Osteoblast (primary cell): ENCODE measurements around the gene GPR132. TPM values are rescaled to one million over a fixed set of nuclear protein-coding genes. Genes with fewer than 3 reads are reported as not detected.

Source experiments
- DNase-seq: peaks from one replicate; pipeline ENCODE4 v3.0.0; 2011; ENCODE audit warnings: low spot score, mixed read lengths; ENCODE audit not compliant: insufficient read length; ENCODE audit errors: missing footprints
- H2AFZ ChIP-seq: 2 replicates; pipeline ENCODE4 v1.6.0; 2011; ENCODE audit warnings: mild to moderate bottlenecking, low read length
- H3K27ac ChIP-seq: 2 replicates; pipeline ENCODE4 v1.5.1; 2011; ENCODE audit warnings: mild to moderate bottlenecking, low read depth, low read length, moderate library complexity
- H3K27me3 ChIP-seq: 2 replicates; pipeline ENCODE4 v1.6.0; 2012; ENCODE audit warnings: mild to moderate bottlenecking, control low read depth, inconsistent platforms, low read length, moderate library complexity; ENCODE audit not compliant: insufficient read depth
- H3K36me3 ChIP-seq: 2 replicates; pipeline ENCODE4 v1.5.1; 2011; ENCODE audit warnings: mild to moderate bottlenecking, low read length, control low read depth, moderate library complexity; ENCODE audit not compliant: insufficient read depth
- H3K4me1 ChIP-seq: 2 replicates; pipeline ENCODE4 v1.5.1; 2011; ENCODE audit warnings: mild to moderate bottlenecking, low read length, control low read depth, moderate library complexity; ENCODE audit not compliant: insufficient read depth
- H3K4me2 ChIP-seq: 2 replicates; pipeline ENCODE4 v1.6.0; 2011; ENCODE audit warnings: mild to moderate bottlenecking, low read length; ENCODE audit not compliant: insufficient read depth
- H3K4me3 ChIP-seq: fragments of 200-600 bp; sonication (generic); 3 replicates; pipeline ENCODE4 v1.5.1; 2012; ENCODE audit warnings: mild to moderate bottlenecking, low read length, inconsistent platforms; ENCODE audit not compliant: insufficient read depth
- H3K79me2 ChIP-seq: 2 replicates; pipeline ENCODE4 v1.6.0; 2012; ENCODE audit warnings: mild to moderate bottlenecking, low read length, control low read depth, inconsistent platforms; ENCODE audit not compliant: insufficient read depth
- H3K9me3 ChIP-seq: 2 replicates; pipeline ENCODE4 v1.5.1; 2011; ENCODE audit warnings: low read depth, low read length, control low read depth
- H4K20me1 ChIP-seq: 2 replicates; pipeline ENCODE4 v1.6.0; 2012; ENCODE audit warnings: mild to moderate bottlenecking, low read length, control low read depth; ENCODE audit not compliant: insufficient read depth
- total RNA-seq: library from RNA; depleted of rRNA; stranded (reverse); fragments of >200 nt; gene quantifications from 2 replicates; pipeline ENCODE4 v1.2.3, GENCODE V29; 2012
- TF ChIP-seq, protein P1 (sequence below): IDR thresholded peaks from 2 replicates; pipeline ENCODE4 v1.5.1; 2011; ENCODE audit warnings: mild to moderate bottlenecking, low read depth, low read length, moderate library complexity; ENCODE audit errors: extremely low read depth

Gene GPR132
- total RNA-seq, 1 donor, result under 0.01 TPM

DNA sequence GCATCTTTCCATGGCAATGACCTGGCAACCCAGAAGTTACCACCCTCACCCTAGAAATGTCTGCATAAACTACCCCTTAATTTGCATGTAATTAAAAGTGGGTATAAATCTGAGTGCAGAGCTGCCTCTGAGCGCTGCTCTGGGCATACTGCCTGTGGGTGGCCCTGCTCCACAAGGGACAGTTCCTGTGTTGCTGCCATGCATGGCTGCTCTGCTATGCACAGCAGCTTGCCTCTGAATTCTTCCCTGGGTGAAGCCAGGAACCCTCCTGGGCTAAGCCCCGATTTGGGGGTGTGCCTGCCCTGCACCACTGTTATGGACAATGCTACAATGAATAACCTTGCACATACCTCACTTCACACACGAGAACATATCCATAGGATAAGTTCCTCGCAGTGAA is 35.7 kb upstream of the GPR132 start:
- H4K20me1 ChIP-seq, result no peaks in the 10 kb centered on the region
- TF ChIP-seq, protein P1, sequence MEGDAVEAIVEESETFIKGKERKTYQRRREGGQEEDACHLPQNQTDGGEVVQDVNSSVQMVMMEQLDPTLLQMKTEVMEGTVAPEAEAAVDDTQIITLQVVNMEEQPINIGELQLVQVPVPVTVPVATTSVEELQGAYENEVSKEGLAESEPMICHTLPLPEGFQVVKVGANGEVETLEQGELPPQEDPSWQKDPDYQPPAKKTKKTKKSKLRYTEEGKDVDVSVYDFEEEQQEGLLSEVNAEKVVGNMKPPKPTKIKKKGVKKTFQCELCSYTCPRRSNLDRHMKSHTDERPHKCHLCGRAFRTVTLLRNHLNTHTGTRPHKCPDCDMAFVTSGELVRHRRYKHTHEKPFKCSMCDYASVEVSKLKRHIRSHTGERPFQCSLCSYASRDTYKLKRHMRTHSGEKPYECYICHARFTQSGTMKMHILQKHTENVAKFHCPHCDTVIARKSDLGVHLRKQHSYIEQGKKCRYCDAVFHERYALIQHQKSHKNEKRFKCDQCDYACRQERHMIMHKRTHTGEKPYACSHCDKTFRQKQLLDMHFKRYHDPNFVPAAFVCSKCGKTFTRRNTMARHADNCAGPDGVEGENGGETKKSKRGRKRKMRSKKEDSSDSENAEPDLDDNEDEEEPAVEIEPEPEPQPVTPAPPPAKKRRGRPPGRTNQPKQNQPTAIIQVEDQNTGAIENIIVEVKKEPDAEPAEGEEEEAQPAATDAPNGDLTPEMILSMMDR, result no peak
- H2AFZ ChIP-seq, result no peak overlapping the region
- DNase-seq, result no peak
- no peak overlapping the region for H3K4me3 ChIP-seq
- no peaks in the 10 kb centered on the region for H3K36me3 ChIP-seq
- H3K27ac ChIP-seq, result no peak overlapping the region
- no peaks in the 10 kb centered on the region for H3K79me2 ChIP-seq
- H3K9me3 ChIP-seq, result no peaks in the 10 kb centered on the region
- H3K27me3 ChIP-seq, result peaks cover 28% of the 10 kb centered on the region
- H3K4me1 ChIP-seq, result no peaks in the 10 kb centered on the region
- H3K4me2 ChIP-seq, result no peak overlapping the region

DNA sequence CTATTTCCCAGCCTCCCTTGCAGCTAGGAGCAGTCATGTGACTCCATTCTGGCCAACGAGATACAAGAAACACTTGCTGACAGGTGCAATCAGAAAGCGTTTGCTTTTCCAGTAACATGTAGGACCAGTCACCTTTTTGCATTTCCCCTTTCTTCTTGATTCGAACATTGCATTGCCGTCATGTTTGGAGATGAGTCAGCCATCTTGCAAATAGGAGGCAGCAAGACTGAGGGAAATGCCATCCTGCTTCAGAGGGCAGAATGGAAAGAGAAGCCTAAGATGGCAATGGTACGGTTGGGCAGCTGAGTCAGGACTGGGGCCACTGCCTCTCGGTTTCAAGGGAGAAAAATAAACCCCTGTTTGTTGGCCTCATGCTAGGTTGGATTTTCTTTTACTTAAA is 34.5 kb upstream of the GPR132 start:
- TF ChIP-seq, protein P1, result no peak
- no peaks in the 10 kb centered on the region for H3K9me3 ChIP-seq
- no peak overlapping the region for H3K4me2 ChIP-seq
- DNase-seq, result no peak
- H3K79me2 ChIP-seq, result no peaks in the 10 kb centered on the region
- H3K36me3 ChIP-seq, result no peaks in the 10 kb centered on the region
- peaks cover 19% of the 10 kb centered on the region for H3K27me3 ChIP-seq
- H4K20me1 ChIP-seq, result no peaks in the 10 kb centered on the region
- no peak overlapping the region for H3K4me3 ChIP-seq
- H2AFZ ChIP-seq, result no peak overlapping the region
- no peak overlapping the region for H3K27ac ChIP-seq
- H3K4me1 ChIP-seq, result no peaks in the 10 kb centered on the region

GRCh38 chr14:105098316-105098715 is 33.1 kb upstream of the GPR132 start:
- TF ChIP-seq, protein P1, result no peak

GRCh38 chr14:105097794-105098127 is 32.5 kb upstream of the GPR132 start:
- peaks cover 4% of the 10 kb centered on the region for H3K4me1 ChIP-seq
- no peaks in the 10 kb centered on the region for H3K36me3 ChIP-seq
- no peaks in the 10 kb centered on the region for H3K79me2 ChIP-seq
- no peaks in the 10 kb centered on the region for H3K27me3 ChIP-seq
- H3K27ac ChIP-seq, result no peak overlapping the region
- H3K4me2 ChIP-seq, result no peak overlapping the region
- H3K4me3 ChIP-seq, result no peak overlapping the region
- H3K9me3 ChIP-seq, result no peaks in the 10 kb centered on the region
- DNase-seq, result no peak
- H4K20me1 ChIP-seq, result no peaks in the 10 kb centered on the region
- TF ChIP-seq, protein P1, result no peak
- H2AFZ ChIP-seq, result no peak overlapping the region

More at GRCh38 chr14:105098316-105098715, 33.1 kb upstream of the GPR132 start:
- Histone ChIP-seq H3K4me3 (no peak overlapping the region), H3K4me1 (peaks cover 3% of the 10 kb centered on the region), H3K9me3 (no peaks in the 10 kb centered on the region), H3K4me2 (no peak overlapping the region), H3K27me3 (peaks cover 6% of the 10 kb centered on the region), H3K36me3 (no peaks in the 10 kb centered on the region), H3K79me2 (no peaks in the 10 kb centered on the region), H2AFZ (no peak overlapping the region), H3K27ac (no peak overlapping the region), H4K20me1 (no peaks in the 10 kb centered on the region)
- no peak for DNase-seq
